Epithelial cell of esophagus (primary cell): Measurements from ENCODE around the gene ARF3.

Source experiments
- DNase-seq: peaks from one replicate; pipeline ENCODE4 v3.0.0; 2010; ENCODE audit warnings: low read depth
- H3K4me3 ChIP-seq: 2 replicates; pipeline ENCODE4 v1.5.1; 2011; ENCODE audit warnings: mild to moderate bottlenecking, low read length, control low read depth
- CTCF ChIP-seq: IDR thresholded peaks from 2 replicates; pipeline ENCODE4 v1.5.1; 2011; ENCODE audit warnings: low read depth, mild to moderate bottlenecking, low read length, control low read depth, inconsistent platforms; ENCODE audit not compliant: insufficient read depth; ENCODE audit errors: missing control alignments

ARF3 gene

GRCh38 chr12:48969833-48970701 is 12.8 kb upstream of the ARF3 start:
- TF ChIP-seq CTCF: no peak
- no peak overlapping the region for H3K4me3 ChIP-seq

GRCh38 chr12:48969160-48969771 is 12.0 kb upstream of the ARF3 start:
- DNase-seq: no peak
- H3K4me3 ChIP-seq: no peak overlapping the region
- no peak for TF ChIP-seq CTCF

More at GRCh38 chr12:48969833-48970701, 12.8 kb upstream of the ARF3 start:
- DNase-seq: no peak

GRCh38 chr12:48968467-48968866 is 11.2 kb upstream of the ARF3 start:
- TF ChIP-seq CTCF: no peak
- DNase-seq: no peak
- no peak overlapping the region for H3K4me3 ChIP-seq

GRCh38 chr12:48967991-48968390 is 10.7 kb upstream of the ARF3 start:
- TF ChIP-seq CTCF: no peak
- DNase-seq: no peak
- H3K4me3 ChIP-seq: no peak overlapping the region

- no peak for DNase-seq
- TF ChIP-seq CTCF: no peak
- H3K4me3 ChIP-seq: no peak overlapping the region
Observed at GRCh38 chr12:48966177-48966895, 9.0 kb upstream of the ARF3 start.

GRCh38 chr12:48965298-48965838 is 8.1 kb upstream of the ARF3 start:
- H3K4me3 ChIP-seq: no peak overlapping the region
- no peak for DNase-seq
- peak; percentile 58 for TF ChIP-seq CTCF
